NCI-H345 treated with DMSO at 0.1 percent for 48 hours (cell line): ENCODE data around the gene HSPB7.
"Not testable (repeated sequence)": the region's sequence is repeated elsewhere in the genome, so short reads cannot be mapped to it uniquely, and the experiment has no call there.

Experiments used
- DNase-seq: peaks from one replicate; lab custom pipeline; 2025; ENCODE audit not compliant: unreplicated experiment; lab: John Stamatoyannopoulos, UW

The HSPB7 gene

DNA sequence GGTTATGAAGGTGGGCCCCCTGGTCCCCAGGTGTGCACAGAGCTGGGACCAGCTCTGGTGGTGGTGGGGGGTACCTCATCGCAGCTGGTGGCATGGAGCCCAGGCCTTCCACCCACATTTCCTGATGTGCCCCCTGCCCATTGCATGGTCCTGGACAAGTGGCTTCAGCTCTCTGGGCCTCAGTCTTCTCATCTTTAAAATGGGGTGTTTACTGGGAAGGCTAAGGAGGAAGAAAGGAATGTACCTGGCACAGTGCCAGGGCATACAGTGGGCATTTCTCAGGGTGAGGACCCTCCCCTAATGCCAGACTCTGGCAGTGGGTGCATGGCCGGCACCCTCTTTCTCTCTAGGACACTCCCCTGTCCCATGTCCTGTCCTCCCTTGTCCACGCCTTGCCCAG is 33.2 kb upstream of the HSPB7 start:
- DNase-seq, result no peak

DNA sequence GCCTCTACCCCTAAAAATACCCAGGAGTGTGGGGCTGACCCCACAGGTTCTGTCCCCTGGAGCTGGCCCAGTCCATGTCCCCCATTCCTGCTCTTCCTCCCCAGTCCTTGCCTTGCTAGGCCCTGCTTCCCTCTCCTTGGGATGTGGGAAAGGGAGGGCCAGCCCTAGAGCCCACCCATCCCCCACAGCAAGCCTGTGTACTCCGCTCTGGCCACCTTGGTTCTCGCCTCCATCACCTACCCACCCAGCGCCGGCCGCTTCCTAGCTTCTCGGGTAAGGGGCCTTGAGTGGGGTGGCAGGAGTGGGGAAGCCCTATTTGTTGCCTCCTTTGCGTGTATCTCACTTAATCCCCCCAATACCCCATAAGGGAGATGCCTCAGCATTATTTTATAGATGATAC is 32.5 kb upstream of the HSPB7 start:
- no peak for DNase-seq

DNA sequence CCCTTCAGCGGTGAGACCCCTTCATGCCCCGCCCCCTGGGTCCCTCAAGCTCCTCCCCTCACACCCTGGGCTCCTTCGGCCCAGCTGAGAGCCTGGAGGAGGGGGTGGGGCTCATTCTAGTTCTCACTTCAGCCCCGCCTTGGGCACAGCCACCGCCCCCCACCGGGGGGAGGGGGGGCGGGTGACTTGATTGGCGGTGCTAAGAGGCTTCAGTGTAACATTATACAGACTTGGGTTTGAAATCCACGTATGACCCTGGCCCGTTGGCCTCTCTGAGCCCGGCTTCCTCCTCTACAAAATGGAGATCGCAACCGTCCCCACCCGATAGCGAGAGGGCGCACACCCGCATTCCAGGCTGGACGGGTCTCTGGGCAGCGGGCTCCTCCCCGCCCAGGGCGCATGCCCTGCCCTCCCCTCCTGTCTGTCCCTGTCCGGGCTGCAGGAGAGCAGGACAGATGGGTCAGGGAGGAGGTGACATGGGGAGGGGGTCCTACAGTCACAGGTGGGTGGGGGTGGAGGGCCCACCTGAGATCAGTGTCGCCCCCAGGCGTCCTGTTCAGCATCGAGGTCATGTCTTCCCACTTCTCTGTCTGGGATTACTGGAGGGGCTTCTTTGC is 30.8 kb upstream of the HSPB7 start:
- no peak for DNase-seq

DNA sequence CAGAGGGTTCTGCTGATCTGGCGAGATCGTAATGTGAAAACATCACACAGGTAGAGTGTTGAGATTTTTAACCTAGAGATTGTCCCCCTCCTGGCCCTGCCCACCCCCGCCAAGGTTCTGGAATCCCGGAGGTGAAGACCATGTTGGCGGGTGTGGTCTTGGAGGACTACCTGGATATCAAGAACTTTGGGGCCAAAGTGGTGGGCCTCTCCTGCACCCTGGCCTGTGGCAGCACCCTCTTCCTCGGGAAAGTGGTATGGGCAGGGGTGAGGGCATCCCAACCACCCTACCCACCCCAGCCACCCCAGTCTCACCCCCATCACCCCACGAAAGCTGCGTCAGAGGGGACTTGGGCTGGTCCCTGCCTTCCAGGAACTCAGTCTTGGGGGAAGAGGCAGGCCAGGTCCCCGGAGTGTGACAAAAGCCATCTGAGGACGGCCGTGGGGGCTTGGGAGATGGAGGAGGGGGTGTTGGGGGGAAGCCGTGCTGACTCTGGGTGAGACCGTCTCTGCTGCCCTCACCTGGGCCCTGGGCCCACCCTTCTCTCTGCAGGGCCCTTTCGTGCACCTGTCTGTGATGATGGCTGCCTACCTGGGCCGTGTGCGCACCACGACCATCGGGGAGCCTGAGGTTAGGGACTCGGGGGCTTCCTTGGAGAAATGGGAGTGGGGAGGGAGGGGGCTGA is 30.1 kb upstream of the HSPB7 start:
- DNase-seq, result no peak

DNA sequence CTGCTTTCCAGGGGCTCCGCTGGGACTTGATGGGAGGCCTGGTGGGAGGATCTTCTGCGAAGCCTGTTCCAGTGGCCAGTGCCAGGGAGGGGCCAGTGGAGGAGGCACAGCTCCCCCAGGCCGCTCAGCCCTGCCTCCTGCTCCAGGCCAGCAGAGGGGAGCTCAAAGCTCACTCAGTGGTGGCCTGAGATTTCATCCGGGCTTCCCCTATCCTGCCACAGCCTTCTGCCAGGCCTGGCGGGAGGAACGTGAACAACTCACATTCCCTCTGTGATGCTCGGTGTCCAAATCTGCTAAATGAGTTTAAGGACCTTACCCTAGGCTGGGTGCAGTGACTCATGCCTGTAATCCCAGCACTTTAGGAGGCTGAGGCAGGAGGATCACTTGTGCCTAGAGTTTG is 29.0 kb upstream of the HSPB7 start:
- DNase-seq, result no peak

DNA sequence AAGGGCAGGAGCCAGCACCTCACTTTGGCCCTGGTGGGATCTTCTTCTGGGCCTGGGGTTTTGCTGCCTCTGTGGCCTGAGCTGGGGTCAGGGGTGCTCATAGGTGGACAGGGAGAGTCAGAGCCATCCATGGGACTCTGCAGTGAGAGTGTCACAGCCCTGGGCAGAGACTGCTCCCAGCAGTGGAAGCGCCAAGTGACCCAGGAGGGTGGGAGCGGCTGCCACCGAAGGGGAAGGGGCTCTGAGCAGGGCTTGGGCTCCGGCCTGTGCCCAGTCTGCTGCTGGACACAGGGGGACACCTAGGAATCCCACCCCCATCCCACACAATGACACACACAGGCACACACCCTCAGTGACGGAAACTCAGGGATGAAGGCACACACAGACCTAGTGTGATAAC is 26.1 kb upstream of the HSPB7 start:
- DNase-seq, result no peak

DNA sequence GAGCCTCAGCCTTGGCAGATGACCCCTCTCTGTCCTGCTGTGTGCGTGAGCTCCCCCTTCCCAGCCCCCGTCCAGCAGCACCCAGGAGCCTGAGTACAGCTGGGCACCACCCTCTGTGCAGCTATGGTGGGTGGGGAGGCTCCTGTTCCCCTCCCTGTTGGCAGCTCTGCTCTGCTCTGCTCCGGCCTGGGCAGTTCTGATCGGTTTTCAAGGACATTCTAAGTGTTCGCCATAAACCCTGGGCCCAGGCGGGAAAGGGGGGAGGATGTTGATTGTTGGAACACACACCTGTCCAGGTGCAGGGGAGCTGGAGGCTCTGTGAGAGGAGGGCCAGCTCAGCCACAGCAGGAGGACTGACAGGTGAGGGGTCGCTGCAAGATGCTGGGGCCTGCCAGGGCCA is 25.7 kb upstream of the HSPB7 start, which contains the start of gene CLCNKB:
CLCNKB (plus strand) TSS at position 262 of the 400 bp plus-strand sequence. CDS start 711 bp downstream, outside the sequence.
- DNase-seq, result no peak

DNA sequence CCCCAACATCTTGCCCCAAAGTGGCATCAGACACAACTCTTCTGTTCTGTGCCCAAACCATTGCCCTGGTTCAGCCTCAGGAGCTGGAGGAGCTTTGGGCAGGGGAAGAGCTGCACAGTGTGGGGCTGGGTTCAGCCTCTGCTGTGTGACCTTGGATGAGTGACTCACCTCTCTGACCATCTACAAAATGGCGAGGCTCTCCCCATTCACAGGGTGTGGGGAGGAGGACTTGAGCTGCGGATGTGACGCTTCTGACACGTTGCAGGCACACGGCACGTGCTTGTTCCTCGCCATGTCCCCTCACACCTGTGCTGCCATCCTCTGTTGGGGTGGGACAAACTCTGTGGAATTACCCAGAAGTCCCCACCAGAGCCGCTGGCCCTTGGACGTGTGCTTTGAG is 24.8 kb upstream of the HSPB7 start:
- not testable (repeated sequence) for DNase-seq

DNA sequence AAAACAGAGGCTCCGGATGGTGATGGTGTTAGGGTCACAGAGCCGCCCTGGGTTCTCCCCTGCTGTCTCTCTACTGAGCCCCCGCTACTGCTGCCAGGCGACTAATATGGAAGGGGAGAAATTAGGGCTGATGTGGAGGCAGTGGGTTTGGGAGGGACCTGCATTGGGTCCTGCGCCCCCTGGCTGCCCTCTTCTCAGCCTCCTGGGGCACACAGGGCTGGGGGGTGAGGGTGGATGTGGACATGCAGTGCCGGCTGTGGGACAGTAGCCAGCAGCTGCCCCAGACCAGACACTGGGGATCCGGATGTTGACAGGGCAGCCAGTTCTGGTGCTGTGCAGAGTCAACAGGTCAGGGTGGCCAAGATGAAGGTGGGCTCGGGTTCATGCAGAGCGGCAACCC is 24.3 kb upstream of the HSPB7 start:
- DNase-seq, result no peak

DNA sequence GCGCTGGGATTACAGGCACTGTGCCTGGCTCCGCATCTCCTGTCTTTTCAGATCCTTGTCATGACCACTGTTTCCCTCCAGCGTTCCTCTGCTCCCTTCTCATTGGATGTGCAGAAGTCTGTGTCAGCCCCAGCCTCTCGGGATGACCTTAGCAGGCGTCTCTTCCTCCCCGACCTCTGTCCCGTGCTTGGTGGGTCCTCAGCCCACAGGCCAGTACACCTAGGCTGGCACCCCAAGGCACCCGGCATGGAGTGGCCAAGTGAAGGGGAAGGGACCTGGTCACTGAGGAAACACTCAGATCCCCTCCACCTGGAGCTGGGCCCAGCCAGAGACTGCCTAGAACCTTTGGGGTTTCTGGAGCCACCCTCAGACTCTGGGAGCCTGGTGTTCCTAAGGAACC is 23.4 kb upstream of the HSPB7 start:
- no peak for DNase-seq

DNA sequence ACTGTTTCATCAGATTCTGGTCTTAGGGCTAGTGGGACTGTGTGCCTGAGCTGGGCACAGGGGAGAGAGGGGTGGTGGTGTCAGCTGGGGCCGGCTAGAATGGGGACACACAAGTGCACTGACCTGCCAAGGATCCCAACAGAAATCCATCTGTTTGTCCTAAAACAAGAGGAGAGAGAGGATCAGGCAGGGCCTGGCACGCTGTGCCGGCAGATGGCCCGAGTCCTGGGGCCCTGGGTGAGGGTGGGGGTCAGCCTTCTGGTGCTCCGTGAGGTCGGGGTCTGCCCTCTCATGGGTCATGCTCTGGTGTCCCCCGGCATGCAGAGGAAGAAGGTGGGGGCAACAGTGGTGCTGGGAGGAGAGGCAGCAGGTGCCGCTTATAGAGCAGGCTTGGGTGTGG is 22.0 kb upstream of the HSPB7 start:
- DNase-seq, result not testable (repeated sequence)

DNA sequence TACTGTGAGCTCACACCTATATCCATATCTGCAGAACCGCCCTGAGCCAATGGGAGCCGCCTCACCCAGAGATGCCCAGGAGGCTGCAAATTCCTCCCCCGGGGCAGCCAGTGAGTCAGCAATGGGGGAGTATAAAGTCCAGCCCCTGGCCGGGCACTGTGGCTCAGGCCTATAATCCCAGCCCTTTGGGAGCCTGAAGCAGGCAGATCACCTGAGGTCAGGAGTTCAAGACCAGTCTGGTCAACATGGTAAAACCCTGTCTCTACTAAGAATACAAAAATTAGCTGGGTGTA is 20.7 kb upstream of the HSPB7 start:
- DNase-seq, result no peak

DNA sequence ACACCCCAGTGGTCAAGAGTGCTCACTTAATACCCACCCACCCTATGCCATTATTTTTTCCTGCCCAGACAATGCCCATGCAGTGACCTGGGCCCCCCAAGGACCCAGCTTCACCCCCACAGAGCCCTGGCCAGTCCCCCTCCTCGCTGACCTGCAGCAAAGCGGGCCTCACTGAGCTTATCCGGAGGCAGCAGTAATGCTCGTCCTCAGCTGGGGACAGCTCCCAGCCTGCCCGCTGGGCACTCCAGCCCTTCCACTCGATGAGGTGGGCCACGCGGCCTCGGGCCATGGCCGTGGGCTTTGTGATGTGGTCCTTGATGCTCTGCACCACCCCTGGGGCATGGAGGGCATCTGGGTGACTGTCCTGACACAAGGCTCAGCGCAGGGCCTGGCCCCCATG is 18.6 kb upstream of the HSPB7 start:
- DNase-seq, result not testable (repeated sequence)

DNA sequence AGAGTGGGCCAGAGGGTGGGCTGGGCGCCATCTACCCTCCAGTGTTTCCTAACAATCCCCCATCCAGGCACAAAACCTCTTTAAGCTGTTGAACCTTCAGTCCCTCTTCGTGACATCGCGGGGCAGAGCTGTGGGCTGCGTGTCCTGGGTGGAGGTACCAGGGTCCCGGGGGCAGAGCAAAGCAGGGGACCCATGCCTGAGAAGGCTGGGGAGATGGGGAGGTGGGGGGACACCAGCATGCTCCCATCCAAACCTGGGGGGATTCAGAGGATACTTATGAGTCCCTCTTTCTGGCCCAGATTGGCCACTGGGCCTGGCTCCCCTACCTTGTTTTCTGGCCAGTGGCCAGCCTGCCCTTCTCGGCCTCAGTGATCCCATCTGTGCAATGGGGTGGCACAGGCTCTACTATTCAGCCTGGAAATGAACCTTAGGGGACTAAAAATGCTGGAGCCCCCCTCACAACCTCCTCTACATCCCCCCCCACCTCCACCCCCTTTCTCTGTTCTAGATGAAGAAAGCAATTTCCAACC is 15.3 kb upstream of the HSPB7 start:
- DNase-seq, result not testable (repeated sequence)

DNA sequence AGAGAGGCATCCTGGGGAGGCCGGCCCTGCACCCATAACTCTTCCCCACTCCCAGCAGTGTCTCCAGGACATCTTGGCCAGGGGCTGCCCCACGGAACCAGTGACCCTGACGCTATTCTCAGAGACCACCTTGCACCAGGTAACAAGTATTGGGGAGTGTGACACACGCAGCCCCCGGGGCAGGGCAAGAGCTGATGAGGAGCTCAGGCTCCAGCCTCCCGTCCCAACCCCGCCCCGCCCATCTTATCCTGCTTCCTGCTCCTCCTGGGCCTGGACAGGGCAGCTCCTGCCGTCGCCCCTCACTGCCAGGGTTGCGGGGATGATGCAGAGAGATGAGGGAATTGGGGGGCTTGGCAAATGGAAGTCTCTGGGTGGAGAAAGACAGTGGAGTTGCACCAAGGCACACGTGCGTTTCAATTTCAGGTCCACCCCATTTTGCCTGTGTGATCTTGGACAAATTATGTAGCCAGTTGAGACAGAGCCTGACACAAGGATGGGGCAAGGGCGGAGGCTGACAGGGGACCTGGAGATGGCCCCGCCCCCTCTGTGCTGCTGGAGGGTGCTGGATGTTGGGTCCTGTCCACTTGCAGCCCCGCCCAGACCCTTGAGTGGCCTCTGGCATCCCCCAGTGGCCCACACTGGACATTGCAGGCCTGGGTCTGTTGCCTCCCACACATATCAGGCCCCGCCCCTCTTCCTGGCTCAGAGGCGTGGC is 14.7 kb upstream of the HSPB7 start:
- no peak for DNase-seq

DNA sequence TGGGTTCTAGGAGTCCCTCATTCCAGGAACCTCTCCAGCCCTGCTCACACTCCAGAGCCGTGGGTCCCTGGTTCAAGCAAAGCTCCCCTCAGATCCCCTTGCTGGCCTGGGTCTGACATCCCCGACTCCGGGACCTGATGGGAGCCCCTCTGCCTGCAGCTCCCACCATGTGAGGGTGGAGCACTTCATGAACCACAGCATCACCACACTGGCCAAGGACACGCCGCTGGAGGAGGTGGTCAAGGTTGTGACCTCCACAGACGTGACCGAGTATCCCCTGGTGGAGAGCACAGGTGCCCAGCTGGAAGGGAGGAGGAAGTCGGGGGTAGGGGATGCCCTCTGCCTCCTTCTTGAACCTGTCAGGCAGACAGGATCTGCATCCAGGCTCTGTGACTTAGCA is 13.7 kb upstream of the HSPB7 start:
- DNase-seq, result no peak

DNA sequence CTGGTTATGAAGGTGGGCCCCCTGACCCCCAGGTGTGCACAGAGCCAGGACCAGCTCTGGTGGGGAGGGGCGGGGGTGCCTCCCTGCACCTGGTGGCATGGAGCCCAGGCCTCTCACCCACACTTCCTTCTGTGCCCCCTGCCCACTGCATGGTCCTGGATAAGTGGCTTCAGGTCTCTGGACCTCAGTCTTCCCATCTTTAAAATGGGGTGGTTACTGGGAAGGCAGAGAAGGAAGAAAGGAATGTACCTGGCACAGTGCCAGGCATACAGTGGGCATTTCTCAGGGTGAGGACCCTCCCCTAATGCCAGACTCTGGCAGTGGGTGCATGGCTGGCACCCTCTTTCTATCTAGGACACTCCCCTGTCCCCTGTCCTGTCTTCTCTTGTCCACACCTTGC is 11.4 kb upstream of the HSPB7 start:
- DNase-seq, result no peak

DNA sequence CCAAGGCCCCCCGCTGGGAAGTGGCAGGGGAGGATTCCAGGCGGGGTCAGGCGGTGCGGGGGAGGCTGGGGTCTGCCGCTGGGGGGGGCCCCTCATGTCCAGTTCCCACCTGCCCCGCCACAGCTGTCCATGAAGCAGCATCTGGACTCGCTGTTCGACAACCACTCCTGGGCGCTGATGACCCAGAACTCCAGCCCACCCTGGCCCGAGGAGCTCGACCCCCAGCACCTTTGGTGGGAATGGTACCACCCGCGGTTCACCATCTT is 11.1 kb upstream of the HSPB7 start:
- DNase-seq, result not testable (repeated sequence)

DNA sequence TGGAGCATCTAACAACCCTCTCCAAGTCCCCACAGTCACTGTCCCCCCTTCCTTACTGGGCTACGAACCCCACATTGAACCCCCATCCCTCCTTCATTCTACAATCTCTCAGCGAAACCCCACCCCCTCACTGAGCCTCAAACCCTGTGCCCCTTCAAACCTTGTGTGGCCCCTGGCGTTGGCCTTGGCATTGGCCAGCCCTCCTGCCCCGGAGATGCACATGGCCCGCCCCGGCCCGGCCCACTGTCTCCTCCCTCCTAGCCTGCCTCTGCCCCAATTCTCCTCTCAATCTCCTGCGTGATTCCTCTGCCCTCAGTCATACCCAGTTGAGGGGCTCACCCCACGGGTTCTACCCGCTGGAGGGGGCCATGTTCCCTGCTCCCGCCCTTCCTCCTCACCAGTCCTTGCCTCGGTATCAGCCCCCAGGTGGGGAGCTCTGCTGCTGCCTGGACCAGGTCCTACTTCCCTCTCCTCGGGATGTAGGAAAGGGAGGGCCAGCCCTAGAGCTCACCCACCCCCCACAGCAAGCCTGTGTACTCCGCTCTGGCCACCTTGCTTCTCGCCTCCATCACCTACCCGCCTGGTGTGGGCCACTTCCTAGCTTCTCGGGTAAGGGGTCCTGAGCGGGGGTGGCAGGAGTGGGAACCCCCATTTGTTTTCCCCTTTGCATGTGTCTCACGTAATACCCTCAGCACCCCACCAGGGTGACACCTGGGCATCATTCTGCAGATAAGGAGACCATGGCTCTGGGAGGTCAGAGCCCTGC is 10.6 kb upstream of the HSPB7 start:
- no peak for DNase-seq

DNA sequence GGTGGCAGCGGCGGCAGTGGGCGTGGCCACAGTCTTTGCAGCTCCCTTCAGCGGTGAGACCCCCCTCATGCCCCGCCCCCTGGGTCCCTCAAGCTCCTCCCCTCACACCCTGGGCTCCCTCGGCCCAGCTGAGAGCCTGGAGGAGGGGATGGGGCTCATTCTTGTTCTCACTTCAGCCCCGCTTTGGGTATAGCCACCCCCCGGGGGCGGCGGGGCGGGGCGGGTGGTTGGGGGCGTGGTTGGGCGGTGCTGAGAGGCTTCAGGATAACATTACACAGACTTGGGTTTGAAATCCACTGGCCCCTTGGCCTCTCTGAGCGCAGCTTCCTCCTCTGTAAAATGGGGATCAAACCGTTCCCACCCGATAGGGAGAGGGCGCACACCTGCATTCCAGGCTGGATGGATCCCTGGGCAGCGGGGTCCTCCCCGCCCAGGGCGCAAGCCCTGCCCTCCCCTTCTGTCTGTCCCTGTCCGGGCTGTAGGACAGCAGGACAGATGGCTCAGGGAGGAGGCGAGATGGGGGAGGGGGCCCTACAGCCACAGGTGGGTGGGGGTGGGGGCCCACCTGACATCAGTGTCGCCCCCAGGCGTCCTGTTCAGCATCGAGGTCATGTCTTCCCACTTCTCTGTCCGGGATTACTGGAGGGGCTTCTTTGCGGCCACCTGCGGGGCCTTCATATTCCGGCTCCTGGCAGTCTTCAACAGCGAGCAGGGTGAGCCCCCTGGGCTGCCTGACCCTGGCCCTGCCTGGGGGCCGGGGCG is 9.1 kb upstream of the HSPB7 start:
- no peak for DNase-seq

DNA sequence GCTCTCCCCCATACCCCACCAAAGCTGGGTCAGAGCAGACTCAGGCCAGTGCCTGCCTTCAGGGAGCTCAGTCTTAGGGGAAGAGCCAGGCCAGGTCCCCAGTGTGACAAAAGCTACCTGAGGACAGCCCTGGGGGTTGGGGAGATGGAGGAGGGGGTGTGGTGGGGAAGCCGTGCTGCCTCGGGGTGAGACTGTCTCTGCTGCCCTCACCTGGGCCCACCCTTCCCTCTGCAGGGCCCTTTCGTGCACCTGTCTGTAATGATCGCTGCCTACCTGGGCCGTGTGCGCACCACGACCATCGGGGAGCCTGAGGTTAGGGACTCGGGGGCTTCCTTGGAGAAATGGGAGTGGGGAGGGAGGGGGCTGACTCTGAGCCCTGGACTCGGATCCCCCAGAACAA is 8.5 kb upstream of the HSPB7 start:
- DNase-seq, result not testable (repeated sequence)
